ENCODE results near the gene RBBP4.

RBBP4 gene

DNA sequence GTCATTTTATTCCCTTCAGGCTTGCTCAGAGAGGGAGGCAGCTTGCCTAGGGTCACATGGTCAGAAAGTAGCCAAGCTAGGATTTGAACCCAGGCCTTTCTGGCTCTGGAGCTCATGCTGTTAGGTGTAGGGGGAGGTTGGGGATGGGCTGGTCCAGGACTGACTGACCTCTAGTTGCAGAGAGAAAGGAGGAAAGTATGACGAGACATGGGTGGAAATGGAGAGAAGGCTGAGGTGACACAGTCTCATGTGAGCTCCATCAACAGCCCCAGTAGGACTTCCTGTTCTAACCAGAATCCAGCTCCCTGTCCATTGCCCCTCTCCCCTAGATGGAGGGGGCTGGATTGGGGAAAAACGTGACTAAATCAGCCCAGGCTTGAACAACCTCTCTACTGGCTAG lies 67.0 kb downstream of the RBBP4 start (continued):
- no peak for TF ChIP-seq ZIC2 (tag by site-specific recombination; IDR thresholded peaks at IDR 0.05)
- TF ChIP-seq, protein P1, sequence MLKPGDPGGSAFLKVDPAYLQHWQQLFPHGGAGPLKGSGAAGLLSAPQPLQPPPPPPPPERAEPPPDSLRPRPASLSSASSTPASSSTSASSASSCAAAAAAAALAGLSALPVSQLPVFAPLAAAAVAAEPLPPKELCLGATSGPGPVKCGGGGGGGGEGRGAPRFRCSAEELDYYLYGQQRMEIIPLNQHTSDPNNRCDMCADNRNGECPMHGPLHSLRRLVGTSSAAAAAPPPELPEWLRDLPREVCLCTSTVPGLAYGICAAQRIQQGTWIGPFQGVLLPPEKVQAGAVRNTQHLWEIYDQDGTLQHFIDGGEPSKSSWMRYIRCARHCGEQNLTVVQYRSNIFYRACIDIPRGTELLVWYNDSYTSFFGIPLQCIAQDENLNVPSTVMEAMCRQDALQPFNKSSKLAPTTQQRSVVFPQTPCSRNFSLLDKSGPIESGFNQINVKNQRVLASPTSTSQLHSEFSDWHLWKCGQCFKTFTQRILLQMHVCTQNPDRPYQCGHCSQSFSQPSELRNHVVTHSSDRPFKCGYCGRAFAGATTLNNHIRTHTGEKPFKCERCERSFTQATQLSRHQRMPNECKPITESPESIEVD (tag by site-specific recombination; IDR thresholded peaks at IDR 0.05): no peak

DNA sequence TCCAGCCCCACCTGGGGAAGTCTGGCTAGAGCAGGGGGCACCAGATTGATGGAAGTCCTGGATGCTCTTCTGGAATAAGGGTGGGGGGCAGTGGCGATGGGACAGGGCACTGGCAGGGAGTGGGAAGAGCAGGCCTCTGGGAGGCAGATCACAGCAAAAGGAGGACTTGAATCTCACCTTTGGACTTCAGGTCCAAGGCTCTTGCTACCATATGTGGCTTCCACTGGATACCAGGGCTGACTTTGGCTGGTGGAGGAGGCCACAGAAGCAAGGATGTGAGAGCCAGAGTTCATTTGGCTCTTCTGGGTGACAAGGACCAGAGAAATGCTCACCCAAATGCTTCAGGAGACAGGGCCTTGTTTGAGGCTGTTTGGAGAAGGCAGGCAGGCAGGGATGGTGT lies 67.5 kb downstream of the RBBP4 start:
- CTCF ChIA-PET: interaction anchor here (10.0 kb wide), 1 partner anchor 54 kb away, joined by 253 read pairs; no protein-coding TSS in a partner anchor
- no peaks in the 10 kb centered on the region for H3K9me3 ChIP-seq (ENCODE audit: control insufficient read depth, insufficient read depth, low read depth, low read length)
- no peak overlapping the region for H3K27ac ChIP-seq (ENCODE audit: extremely low read depth, low read depth, low read length)
- POLR2A ChIA-PET: interaction anchor here (1.7 kb wide), 1 partner anchor 10 kb away, joined by 5 read pairs; no protein-coding TSS in a partner anchor
- H3K4me3 ChIP-seq (ENCODE audit: low read depth, low read length): no peak overlapping the region
- no peaks in the 10 kb centered on the region for H3K36me3 ChIP-seq (ENCODE audit: control insufficient read depth in 2 of 2, insufficient read depth in 1 of 2, low read length in 2 of 2)
- no peak for TF ChIP-seq SP3 (tag by site-specific recombination; IDR thresholded peaks at IDR 0.05)
- TF ChIP-seq, protein P2, sequence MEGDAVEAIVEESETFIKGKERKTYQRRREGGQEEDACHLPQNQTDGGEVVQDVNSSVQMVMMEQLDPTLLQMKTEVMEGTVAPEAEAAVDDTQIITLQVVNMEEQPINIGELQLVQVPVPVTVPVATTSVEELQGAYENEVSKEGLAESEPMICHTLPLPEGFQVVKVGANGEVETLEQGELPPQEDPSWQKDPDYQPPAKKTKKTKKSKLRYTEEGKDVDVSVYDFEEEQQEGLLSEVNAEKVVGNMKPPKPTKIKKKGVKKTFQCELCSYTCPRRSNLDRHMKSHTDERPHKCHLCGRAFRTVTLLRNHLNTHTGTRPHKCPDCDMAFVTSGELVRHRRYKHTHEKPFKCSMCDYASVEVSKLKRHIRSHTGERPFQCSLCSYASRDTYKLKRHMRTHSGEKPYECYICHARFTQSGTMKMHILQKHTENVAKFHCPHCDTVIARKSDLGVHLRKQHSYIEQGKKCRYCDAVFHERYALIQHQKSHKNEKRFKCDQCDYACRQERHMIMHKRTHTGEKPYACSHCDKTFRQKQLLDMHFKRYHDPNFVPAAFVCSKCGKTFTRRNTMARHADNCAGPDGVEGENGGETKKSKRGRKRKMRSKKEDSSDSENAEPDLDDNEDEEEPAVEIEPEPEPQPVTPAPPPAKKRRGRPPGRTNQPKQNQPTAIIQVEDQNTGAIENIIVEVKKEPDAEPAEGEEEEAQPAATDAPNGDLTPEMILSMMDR (tag by site-specific recombination; IDR thresholded peaks at IDR 0.05): no peak
- TF ChIP-seq ZNF391 (tag by site-specific recombination; IDR thresholded peaks at IDR 0.05; ENCODE audit: borderline replicate concordance, low read depth): no peak
- no peak for TF ChIP-seq ZNF404 (tag by site-specific recombination; IDR thresholded peaks at IDR 0.05)
- no peak for TF ChIP-seq ZNF660 (tag by site-specific recombination; IDR thresholded peaks at IDR 0.05)
- TF ChIP-seq ZNF169 (tag by site-specific recombination; IDR thresholded peaks at IDR 0.05): no peak
- H3K4me1 ChIP-seq (ENCODE audit: control insufficient read depth, insufficient read depth, low read length): no peaks in the 10 kb centered on the region

DNA sequence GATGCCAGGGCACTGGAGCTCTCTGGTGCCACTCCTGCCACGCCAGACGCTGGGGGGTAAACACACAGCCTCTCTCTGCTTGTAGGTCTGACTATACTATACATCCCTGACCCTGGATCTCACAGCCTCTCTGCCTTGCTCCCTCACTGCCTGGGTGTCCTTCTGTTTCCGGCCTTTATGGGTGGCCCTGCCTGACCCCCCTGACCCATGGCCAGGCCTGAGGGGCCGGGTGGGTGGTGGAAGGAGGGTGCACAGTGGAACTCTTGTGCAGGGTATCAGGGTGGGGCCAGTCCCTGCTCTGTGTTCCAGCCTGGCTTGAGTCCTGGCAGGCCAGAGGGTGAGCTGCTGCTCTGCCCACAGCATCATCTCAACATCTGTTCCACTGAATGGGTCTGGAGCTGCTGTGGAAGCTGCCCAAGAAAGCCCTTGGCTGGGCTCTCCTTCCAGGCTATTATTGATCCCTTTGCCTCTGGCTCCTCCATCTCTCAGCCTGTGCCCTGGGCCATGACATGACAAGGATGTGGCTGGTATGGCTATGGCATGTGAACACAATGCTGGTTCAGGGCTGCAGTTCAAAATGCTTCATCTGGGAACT lies 68.8 kb downstream of the RBBP4 start:
- no peaks in the 10 kb centered on the region for H3K9me3 ChIP-seq (ENCODE audit: control insufficient read depth, insufficient read depth, low read depth, low read length)
- TF ChIP-seq ZNF223 (tag by site-specific recombination; IDR thresholded peaks at IDR 0.05): no peak
- TF ChIP-seq, protein P3, sequence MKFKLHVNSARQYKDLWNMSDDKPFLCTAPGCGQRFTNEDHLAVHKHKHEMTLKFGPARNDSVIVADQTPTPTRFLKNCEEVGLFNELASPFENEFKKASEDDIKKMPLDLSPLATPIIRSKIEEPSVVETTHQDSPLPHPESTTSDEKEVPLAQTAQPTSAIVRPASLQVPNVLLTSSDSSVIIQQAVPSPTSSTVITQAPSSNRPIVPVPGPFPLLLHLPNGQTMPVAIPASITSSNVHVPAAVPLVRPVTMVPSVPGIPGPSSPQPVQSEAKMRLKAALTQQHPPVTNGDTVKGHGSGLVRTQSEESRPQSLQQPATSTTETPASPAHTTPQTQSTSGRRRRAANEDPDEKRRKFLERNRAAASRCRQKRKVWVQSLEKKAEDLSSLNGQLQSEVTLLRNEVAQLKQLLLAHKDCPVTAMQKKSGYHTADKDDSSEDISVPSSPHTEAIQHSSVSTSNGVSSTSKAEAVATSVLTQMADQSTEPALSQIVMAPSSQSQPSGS (tag by site-specific recombination; IDR thresholded peaks at IDR 0.05; ENCODE audit: low read depth): no peak
- TF ChIP-seq ZBTB17 (tag by site-specific recombination; IDR thresholded peaks at IDR 0.05): 0 out of 2 replicates have a peak, but pooled peaks have one; percentile 14
- TF ChIP-seq ZNF600 (tag by site-specific recombination; IDR thresholded peaks at IDR 0.05): 0 out of 2 replicates have a peak, but pooled peaks have one; percentile 12
- no peak for TF ChIP-seq HOXA7 (CRISPR knock-in tag; IDR thresholded peaks at IDR 0.05; ENCODE audit: borderline replicate concordance)
- no peak overlapping the region for H3K4me3 ChIP-seq (ENCODE audit: low read depth, low read length)
- ChIA-PET CTCF (no interaction called here), POLR2A (interaction anchor here (1.7 kb wide), 1 partner anchor 9 kb away, joined by 5 read pairs; no protein-coding TSS in a partner anchor)
- no peaks in the 10 kb centered on the region for H3K36me3 ChIP-seq (ENCODE audit: control insufficient read depth in 2 of 2, insufficient read depth in 1 of 2, low read length in 2 of 2)
- no peaks in the 10 kb centered on the region for H3K4me1 ChIP-seq (ENCODE audit: control insufficient read depth, insufficient read depth, low read length)
- H3K27ac ChIP-seq (ENCODE audit: extremely low read depth, low read depth, low read length): no peak overlapping the region

Measured in HEK293 (cell line).